GM12878 (cell line): ENCODE results near the gene PCDHB1.

Experiments used
- BHLHE40 ChIP-seq, 2 experiments: fragments of 450-650 bp in 1 of 2; IDR thresholded peaks; 2 replicates each; pipeline ENCODE4 v1.6.1; 2011 to 2017; ENCODE audit warnings: low read depth in 2 of 2, borderline replicate concordance in 1 of 2, improper control_type of control experiment in 1 of 2, low read length in 1 of 2, mild to moderate bottlenecking in 1 of 2
- CHD2 ChIP-seq: IDR thresholded peaks from 2 replicates; pipeline ENCODE4 v1.6.1; 2011; ENCODE audit warnings: low read depth, low read length, improper control_type of control experiment, borderline replicate concordance
- KAT2A ChIP-seq: conservative IDR thresholded peaks from 2 replicates; pipeline ENCODE4 v1.6.1; 2011; ENCODE audit warnings: low read depth, low read length; ENCODE audit not compliant: control insufficient read depth
- MXI1 ChIP-seq: fragments of 150-350 bp; IDR thresholded peaks from 2 replicates; pipeline ENCODE4 v1.6.1; 2011; ENCODE audit warnings: low read depth, mild to moderate bottlenecking, inconsistent platforms, low read length, improper control_type of control experiment
- POLR2AphosphoS5 ChIP-seq: IDR thresholded peaks from 2 replicates; pipeline ENCODE4 v1.6.1; 2011; ENCODE audit warnings: mild to moderate bottlenecking, low read length, inconsistent platforms
- SIN3A ChIP-seq: IDR thresholded peaks from 2 replicates; pipeline ENCODE4 v1.6.1; 2012; ENCODE audit warnings: low read depth, low read length, improper control_type of control experiment
- STAT3 ChIP-seq: IDR thresholded peaks from 2 replicates; pipeline ENCODE4 v1.6.1; 2011; ENCODE audit warnings: low read depth, low read length, improper control_type of control experiment
- USF1 ChIP-seq: IDR thresholded peaks from 2 replicates; pipeline ENCODE4 v1.6.1; 2011; ENCODE audit warnings: borderline replicate concordance, low read depth, mild to moderate bottlenecking, moderate library complexity, mixed read lengths, low read length; ENCODE audit not compliant: insufficient read depth; ENCODE audit errors: extremely low read length
- YBX1 ChIP-seq: fragments of 450-650 bp; IDR thresholded peaks from 2 replicates; pipeline ENCODE4 v1.6.1; 2016; ENCODE audit warnings: antibody characterized with exemption
- YY1 ChIP-seq: IDR thresholded peaks from 2 replicates; pipeline ENCODE4 v1.6.1; 2011; ENCODE audit warnings: low read depth, mild to moderate bottlenecking, low read length
- ZBTB33 ChIP-seq: fragments of 450-650 bp; IDR thresholded peaks from 2 replicates; pipeline ENCODE4 v1.6.1; 2017; ENCODE audit warnings: mild to moderate bottlenecking
- ZNF274 ChIP-seq: IDR thresholded peaks from one replicate; pipeline ENCODE4 v1.8.0; 2011; ENCODE audit not compliant: insufficient read length, insufficient read depth

GRCh38 chr5:141094481-141095262 lies 43.5 kb downstream of the PCDHB1 start, which contains the start of gene PCDHB2:
- TF ChIP-seq STAT3 (no peak), YY1 (no peak), MXI1 (no peak), SIN3A (no peak), KAT2A (no peak), CHD2 (no peak), USF1 (no peak), YBX1 (no peak), POLR2AphosphoS5 (no peak), ZBTB33 (no peak), ZNF274 (no peak), BHLHE40 (IDR thresholded peaks at IDR 0.05; ENCODE audit: borderline replicate concordance in 1 of 2, low read depth in 2 of 2, low read length in 1 of 2) (no peak)
